ENCODE data around the gene CMTM4. TPM values are rescaled to one million over a fixed set of nuclear protein-coding genes. Genes with fewer than 3 reads are reported as not detected.
A peak's percentile ranks its signal among the peaks of the same experiment; 100 is the strongest.
"Not testable (repeated sequence)": the region's sequence is repeated elsewhere in the genome, so short reads cannot be mapped to it uniquely, and the experiment has no call there.

The CMTM4 gene
- total RNA-seq, 1 donor from 2014 or later = 12.7 TPM

DNA sequence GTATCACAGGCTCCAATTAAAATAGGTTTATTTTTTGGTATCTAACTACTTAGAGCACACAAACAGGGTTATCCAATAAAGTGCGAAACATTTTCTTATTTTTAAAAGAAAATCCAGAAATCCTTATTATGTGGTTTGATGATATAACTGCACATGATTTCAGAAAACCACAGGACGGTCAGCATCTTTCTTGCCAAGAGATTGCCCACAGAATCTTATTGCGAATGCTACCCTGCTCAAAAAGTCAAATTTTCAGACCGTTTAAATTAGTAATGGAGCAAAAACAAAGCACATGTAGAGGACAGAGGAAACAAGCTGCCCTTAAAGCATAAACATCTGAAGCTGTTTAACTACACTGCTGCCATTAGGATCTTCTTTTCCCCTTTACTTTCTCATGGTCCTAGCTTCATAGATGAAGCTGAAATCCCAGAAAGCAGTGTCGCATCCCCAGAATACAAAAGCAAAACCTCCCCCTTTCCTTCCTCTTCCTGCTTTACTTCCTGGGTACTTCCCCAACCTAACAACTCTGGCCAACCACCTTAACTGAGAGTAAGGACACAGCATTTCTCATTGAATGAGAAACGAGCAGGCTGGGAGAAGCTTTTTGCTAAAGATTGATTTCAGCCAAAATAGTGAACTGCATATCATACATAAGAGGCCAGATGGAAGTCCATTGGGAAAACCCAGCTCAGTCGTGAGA lies 43.7 kb downstream of the CMTM4 start:
- DNase-seq (no peak), ATAC-seq (no peak)
- intact Hi-C loops (cut with micrococcal nuclease) = no loop called here

DNA sequence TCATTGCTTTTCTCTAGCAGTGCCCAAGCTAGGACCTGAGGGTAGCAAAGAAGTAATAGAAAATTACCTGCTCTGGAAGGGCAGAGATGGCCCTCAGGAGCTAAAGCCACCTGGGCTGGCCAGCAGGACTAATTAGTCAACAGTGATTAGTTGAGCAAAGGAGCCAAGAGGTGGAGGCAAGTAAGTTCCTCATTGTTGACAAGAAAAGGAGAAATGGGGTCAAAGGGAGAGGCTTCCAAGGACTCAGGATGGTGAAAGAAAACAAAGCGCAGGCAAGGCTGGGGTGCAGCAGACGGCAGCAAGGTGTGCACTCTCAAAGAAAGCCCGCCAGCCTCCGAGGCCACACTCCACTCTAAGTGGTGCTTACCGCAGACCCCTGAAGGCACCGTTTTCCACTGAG lies 44.6 kb downstream of the CMTM4 start:
- DNase-seq (no peak), ATAC-seq (no peak)
- intact Hi-C loops (cut with micrococcal nuclease) = no loop called here

DNA sequence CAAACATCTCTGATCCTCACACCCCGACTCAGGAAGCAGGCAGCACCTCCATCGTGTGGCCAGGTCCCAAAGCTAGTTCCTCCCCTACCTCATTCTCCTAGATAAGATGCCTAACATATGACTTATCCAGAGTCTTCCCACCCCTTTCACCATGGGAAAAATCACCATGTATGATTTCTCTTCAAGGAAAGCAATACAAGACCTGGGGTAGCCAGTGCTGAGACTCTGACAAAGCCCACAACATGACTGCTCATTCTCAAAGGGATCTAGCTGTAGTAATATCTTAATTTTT lies 45.1 kb downstream of the CMTM4 start:
- intact Hi-C loops (cut with micrococcal nuclease) = no loop called here
- DNase-seq (no peak), ATAC-seq (no peak)

DNA sequence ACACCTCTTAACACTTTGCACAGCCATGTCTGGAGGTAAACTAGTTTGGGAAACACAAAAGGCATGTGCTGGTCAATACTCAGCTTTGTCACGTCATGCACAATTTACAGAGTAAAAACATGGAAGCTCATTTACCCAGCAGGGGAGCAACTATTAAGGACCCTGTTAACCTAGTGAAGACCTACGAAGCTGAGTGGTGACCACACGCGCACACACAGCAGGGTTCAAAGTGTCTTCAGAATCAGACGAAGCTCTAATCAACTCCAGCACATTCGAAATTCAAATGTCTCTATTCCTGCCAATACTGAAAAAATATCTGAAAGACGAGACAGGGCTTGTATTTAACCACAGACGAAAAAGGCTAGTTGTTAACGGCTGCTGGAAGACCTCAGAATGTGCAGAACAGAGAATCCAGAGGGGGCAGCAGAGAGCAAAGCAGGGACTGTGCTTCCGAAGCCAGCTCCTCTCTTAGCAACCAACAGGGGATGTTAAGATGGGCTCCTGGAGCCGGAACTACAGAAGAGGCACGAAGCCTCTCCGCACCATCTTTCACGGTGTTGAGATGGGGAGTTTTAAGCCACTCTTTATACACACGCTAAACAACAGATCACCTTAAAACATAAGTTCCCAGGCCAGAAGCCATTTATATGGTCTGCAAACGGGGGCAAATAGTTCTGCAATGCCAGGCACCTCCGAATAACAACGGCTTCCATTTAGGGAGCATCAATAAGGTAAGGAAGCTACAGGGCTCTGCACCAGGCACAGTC lies 45.7 kb downstream of the CMTM4 start:
- intact Hi-C loops (cut with micrococcal nuclease) = no loop called here
- DNase-seq (peak; percentile 67), ATAC-seq (peak; percentile 96)

DNA sequence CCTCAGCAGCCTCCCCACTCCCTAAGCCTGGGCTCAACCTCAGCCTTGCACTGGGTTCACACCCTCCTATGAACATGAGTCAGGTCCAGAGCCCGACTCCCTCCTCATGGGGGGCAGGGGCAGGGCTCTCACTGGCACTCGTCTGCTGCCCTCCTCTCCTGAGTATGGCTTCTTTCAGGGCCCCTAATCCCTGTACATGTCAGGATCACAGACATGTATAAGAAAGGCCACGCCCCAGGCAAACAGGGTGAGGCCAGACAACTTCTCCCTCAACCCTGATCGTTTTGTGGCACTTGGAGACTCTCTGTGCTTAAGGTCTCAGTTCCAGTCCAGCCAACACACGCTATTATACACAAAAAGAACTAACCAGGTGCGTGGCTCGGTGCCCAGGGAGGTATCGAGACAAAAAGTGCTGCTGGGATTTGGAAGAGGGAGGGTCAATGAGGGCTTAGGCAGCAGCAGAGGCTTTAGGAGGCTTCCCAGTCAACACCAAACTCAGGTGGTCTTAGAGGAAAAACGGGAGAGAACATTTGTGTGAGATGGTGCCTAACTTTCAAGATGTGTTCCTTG lies 46.8 kb downstream of the CMTM4 start:
- DNase-seq (no peak), ATAC-seq (no peak)
- intact Hi-C loops (cut with micrococcal nuclease) = no loop called here

DNA sequence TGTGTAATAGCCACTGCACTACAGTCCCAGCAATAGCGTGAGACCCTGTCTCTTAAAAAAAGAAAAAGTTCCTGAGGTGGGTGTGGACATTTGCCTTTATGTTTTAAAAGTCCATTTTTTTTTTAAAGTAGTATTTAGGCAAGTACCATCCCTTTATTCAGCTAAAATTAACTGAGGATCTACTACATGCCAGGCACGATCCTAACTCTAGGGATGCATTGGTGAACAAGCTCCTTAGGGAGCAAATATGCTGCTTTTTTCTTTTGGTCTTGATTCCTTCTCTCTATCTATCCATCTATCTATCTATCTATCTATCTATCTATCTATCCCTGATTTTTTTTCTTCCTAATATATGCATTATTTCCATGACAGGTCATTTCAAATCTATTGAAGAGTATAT lies 47.4 kb downstream of the CMTM4 start:
- intact Hi-C loops (cut with micrococcal nuclease) = no loop called here
- ATAC-seq (no peak), DNase-seq (no peak)

DNA sequence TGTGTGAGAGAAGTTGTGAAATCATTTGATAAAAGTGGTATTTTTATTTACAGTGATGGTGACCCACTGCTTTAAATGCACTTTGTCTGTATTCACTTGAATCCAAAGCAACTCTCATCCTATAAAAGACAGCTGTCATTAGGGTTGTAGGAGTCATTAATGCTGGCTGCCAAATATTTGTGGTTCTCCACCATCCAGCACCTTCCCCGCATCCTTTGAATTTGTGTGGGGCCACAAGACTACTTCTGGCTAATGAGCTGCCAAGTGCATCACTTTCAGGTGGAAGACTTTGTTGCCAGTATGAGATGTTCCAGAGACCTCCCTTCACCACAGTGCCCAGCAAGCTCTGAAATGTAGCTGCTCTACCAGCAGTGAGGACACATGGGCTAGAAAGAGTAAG lies 48.7 kb downstream of the CMTM4 start:
- intact Hi-C loops (cut with micrococcal nuclease) = no loop called here
- ATAC-seq (no peak), DNase-seq (no peak)

DNA sequence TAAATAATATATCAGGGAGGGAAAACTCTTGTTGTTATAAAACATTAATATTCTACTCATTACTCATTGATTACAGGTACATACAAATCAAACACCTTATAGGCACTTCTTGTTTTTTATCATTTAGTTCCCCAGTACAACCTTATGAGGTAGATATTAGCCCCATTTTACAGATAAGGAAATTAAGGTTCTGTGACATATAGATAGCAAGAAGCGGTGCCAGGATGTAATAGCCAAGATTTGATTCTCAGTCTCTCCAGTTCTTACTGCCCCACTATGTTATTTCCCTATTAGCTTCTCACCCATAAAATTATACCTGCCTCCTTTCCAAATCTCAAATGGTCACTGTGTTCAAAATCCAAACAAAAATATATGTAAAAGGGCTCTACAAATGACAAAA lies 55.2 kb downstream of the CMTM4 start:
- intact Hi-C loops (cut with micrococcal nuclease) = no loop called here
- ATAC-seq (no peak), DNase-seq (no peak)

DNA sequence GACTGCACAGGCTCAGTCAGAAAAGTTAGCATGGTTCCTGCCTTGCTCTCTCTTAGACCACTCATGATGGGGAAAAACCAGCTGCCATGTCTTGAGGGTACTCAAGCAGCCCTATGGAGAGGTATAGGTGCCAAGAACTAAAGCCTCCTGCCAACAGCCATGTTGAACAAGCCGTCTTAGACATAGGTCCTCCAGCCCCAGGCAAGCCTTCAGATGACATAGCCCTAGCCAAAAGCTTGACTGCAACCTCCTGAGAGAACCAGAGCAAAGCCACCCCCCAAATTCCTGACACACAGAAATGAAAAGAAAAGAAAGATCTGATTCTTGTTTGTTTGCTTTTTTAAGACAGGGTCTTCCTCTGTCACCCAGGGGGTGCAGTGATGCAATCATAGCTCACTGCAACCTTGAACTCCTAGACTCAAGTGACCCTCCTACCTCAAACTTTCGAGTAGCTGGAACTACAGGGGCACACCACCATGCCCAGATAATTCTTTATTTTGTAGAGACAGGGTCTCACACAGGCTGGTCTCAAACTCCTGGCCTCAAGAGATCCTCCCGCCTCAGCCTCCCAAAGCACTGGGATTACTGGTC lies 55.7 kb downstream of the CMTM4 start:
- DNase-seq (no peak), ATAC-seq (no peak)
- intact Hi-C loops (cut with micrococcal nuclease) = no loop called here

DNA sequence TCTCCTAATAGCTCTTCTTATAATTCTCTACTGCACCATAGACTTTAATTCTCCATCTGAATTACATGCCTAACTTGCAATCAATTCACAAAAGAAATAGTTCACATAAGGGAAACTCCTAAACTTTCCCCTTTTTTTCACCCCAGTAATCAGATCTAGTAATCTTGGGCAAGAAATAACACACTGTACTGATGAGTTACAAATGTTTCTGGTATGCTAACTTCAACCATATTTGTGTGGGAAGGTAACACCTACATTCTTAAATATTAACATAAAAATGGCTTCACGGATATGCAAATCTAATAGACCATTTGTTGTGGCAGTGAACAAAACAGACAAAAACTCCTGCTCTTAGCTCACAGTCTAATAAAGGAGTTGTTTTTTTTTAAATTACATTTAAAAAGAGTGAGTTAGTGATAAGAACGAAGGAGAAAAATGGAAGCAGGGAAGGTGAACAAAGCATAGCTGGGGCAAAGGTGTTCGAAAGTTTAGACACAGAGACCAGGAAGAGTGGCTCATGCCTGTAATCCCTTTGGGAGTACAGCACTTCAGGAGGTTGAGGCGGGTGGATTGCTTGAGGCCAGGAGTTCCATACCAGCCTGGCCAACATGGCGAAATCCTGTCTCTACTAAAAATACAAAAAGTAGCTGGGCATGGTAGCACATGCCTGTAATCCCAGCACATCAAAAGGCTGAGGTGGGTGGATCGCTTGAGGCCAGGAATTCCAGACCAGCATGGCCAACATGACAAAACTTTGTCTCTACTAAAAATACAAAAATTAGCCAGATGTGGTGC lies 57.3 kb downstream of the CMTM4 start:
- ATAC-seq (no peak), DNase-seq (no peak)
- intact Hi-C loops (cut with micrococcal nuclease) = no loop called here

DNA sequence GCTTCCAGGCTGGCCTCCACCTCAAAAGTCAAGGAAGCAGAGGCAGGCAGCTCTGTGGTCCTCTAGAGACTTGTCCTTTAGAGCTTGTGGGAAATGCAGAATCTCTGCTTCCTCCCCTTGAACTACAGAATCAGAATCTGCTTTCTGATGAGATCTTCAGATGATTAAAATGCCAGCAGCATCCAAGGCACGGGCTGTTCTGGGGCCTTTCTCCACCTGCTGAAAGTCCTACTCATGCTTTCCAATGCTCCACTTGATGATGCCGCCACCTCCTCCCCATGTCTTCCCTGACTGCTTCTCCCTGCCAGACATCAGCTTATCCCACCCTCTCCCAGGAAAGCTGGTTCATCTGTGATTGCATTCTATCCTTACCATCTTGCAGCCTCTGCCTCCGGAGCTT lies 58.7 kb downstream of the CMTM4 start:
- intact Hi-C loops (cut with micrococcal nuclease) = no loop called here
- no peak for ATAC-seq
- no peak for DNase-seq

DNA sequence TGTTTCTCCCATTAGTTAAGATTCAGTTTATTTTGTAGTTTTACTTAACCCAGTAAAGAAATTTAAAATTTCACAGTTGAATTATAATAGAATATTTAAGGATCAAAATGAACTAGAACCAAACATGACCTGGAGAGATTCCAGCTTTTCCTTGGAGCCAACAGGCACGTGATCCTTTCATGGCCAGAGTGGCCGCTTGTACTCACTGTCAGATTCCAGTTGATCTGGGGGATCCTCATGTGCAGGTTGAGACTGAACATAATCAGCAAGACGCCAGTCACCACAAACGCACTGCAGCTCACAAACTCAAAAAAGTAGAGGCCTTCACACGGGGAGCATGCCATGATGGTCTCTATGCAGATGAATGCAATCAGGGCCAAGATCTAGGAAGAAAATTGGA lies 60.3 kb downstream of the CMTM4 start:
- intact Hi-C loops (cut with micrococcal nuclease) = no loop called here
- DNase-seq = no peak
- no peak for ATAC-seq

DNA sequence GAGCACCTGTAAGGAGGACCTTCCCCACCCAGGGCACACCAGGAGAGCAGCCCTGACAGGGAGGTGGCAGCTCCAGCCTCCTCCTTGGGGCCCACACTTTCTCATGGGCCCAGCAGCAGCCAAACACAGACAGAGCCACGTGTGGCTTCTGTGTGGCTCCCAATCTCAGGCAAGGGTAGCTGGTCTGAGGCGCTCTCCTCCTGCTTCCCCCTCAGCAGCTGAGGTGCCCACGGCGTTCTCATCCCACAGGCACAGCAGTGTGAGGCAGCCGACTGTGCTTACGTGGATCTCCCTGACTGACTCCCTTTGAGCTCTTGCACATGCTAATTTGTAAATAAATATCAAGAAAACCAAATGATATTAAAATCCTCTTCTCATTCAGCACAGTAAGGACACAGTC lies 61.1 kb downstream of the CMTM4 start:
- DNase-seq (no peak), ATAC-seq (no peak)
- intact Hi-C loops (cut with micrococcal nuclease) = no loop called here

DNA sequence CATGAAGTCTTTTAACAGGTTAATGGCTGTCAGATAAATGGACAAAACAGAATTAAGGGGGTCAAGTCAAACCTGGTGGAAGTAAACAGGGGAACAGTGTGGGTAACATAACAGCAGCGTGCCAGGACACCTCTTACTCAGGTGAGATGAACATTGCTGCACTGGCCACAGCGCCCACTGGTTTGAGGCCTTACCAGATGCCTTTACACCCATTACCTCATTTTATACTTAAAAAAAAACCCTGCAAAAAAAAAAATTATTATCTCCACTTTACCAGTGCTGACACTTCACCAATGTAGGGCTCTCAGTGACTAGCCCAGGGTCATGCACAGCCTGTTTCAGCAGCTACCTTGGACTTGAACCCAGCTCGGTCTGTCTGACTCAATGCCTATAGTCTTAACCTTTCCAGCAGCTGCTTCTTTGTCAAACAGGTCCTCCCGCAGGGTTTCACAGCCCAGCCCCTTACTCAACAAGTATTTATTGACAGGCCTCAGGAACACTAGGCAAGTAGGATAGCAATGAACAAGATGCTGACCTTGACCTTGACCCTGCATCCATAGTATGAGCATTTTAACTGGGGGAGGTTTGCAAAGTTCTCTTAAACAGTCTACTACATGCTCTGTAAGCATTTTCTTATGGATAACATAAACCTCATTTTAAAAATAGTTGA lies 61.9 kb downstream of the CMTM4 start:
- intact Hi-C loops (cut with micrococcal nuclease) = no loop called here
- no peak for DNase-seq
- ATAC-seq = no peak

DNA sequence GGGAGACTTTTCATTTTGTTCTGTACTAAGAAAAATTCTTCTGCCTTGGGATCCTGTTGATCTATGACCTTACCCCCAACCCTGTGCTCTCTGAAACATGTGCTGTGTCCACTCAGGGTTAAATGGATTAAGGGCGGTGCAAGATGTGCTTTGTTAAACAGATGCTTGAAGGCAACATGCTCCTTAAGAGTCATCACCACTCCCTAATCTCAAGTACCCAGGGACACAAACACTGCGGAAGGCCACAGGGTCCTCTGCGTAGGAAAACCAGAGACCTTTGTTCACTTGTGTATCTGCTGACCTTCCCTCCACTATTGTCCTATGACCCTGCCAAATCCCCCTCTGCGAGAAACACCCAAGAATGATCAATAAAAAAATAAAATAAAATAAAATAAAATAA lies 65.0 kb downstream of the CMTM4 start:
- intact Hi-C loops (cut with micrococcal nuclease); DNase-seq; ATAC-seq: not testable (repeated sequence)

DNA sequence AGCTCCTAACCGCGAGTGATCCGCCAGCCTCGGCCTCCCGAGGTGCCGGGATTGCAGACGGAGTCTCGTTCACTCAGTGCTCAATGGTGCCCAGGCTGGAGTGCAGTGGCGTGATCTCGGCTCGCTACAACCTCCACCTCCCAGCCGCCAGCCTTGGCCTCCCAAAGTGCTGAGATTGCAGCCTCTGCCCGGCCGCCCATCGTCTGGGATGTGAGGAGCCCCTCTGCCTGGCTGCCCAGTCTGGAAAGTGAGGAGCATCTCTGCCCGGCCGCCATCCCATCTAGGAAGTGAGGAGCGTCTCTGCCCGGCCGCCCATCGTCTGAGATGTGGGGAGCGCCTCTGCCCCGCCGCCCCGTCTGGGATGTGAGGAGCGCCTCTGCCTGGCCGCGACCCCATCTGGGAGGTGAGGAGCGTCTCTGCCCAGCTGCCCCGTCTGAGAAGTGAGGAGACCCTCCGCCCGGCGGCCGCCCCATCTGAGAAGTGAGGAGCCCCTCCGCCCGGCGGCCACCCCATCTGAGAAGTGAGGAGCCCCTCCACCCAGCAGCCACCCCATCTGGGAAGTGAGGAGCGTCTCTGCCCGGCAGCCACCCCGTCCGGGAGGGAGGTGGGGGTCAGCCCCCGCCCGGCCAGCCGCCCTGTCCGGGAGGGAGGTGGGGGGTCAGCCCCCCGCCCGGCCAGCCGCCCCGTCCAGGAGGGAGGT lies 65.8 kb downstream of the CMTM4 start:
- DNase-seq; intact Hi-C loops (cut with micrococcal nuclease); ATAC-seq: not testable (repeated sequence)

DNA sequence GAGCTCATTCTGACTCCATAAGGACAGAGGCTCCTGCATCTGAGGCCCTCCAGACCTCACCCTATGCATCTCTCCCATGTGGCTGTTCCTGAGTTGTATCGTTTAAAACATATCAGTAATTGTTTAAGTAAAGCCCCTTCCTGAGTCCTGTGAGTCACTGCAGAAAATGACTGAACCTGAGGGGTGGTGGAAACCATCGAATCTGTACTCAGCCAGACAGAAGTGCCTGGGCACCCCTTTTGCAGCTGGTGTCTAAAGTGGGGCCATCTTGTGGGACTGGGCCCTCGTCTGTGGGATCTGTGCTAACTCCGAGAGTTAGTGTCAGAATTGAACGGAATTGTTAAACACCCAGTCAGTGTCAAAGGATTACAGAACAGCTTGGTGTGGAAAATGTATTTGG lies 66.7 kb downstream of the CMTM4 start:
- intact Hi-C loops (cut with micrococcal nuclease) = no loop called here
- no peak for ATAC-seq
- DNase-seq = no peak

DNA sequence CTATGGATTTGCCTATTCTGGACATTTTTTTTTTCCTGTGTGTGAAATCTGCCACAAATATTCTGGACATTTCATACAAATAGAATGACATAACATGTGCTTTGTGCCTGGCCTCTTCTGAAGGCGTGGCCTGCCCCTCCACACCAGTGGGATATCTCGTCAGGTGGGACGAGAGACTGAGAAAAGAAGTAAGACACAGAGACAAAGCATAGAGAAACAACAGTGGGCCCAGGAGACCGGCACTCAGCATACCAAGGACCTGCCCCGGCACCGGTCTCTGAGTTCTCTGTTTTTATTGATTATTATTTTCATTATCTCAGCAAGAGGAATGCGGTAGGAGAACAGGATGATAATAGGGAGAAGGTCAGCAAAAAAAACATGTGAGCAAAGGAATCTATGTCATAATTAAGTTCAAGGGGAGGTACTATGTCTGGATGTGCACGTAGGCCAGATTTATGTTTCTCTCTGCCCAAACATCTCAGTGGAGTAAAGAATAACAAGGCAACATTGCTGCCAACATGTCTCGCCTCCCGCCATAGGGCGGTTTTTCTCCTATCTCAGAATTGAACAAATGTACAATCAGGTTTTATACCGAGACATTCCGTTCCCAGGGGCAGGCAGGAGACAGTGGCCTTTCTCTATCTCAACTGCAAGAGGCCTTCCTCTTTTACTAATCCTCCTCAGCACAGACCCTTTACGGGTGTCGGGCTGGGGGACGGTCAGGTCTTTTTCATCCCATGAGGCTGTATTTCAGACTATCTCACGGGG lies 68.7 kb downstream of the CMTM4 start:
- ATAC-seq; intact Hi-C loops (cut with micrococcal nuclease); DNase-seq: not testable (repeated sequence)
